Mononuclear cell (primary cell): ENCODE results near the gene SEMA3B. TPM values are rescaled to one million over a fixed set of nuclear protein-coding genes. Genes with fewer than 3 reads are reported as not detected.
A peak's percentile ranks its signal among the peaks of the same experiment; 100 is the strongest.

Experiments
- H3K27me3 ChIP-seq: 2 replicates; pipeline ENCODE4 v1.6.0; 2011; ENCODE audit warnings: low read length, control low read depth; ENCODE audit not compliant: insufficient read depth
- H3K4me1 ChIP-seq: 2 replicates; pipeline ENCODE4 v1.5.1; 2011; ENCODE audit warnings: mild to moderate bottlenecking, low read length, control low read depth; ENCODE audit not compliant: insufficient read depth
- H3K4me3 ChIP-seq: 2 replicates; pipeline ENCODE4 v1.5.1; 2011; ENCODE audit warnings: mild to moderate bottlenecking, low read length, moderate library complexity
- H3K9me3 ChIP-seq: 2 replicates; pipeline ENCODE4 v1.5.1; 2011; ENCODE audit warnings: low read depth, mild to moderate bottlenecking, control low read depth, low read length
- total RNA-seq: library from RNA; depleted of rRNA; stranded (reverse); fragments of >200 nt; gene quantifications from one replicate; pipeline ENCODE4 v1.2.3, GENCODE V29; 2012

SEMA3B gene
- total RNA-seq, 1 donor: 0.42 TPM

- Histone ChIP-seq H3K4me1 (peaks cover 46% of the 10 kb centered on the region), H3K4me3 (no peak overlapping the region), H3K27me3 (no peaks in the 10 kb centered on the region), H3K9me3 (no peaks in the 10 kb centered on the region)
These were observed 47.8 kb downstream of the SEMA3B start for GRCh38 chr3:50316657-50317242.

GRCh38 chr3:50317300-50317699 lies 48.4 kb downstream of the SEMA3B start:
- Histone ChIP-seq H3K27me3 (no peaks in the 10 kb centered on the region), H3K4me1 (peaks cover 52% of the 10 kb centered on the region), H3K9me3 (no peaks in the 10 kb centered on the region), H3K4me3 (no peak overlapping the region)

- peaks cover 60% of the 10 kb centered on the region for H3K4me1 ChIP-seq
- no peak overlapping the region for H3K4me3 ChIP-seq
- no peaks in the 10 kb centered on the region for H3K27me3 ChIP-seq
These were observed 49.2 kb downstream of the SEMA3B start for GRCh38 chr3:50318163-50318562.

GRCh38 chr3:50318615-50319014 lies 49.7 kb downstream of the SEMA3B start:
- H3K9me3 ChIP-seq: no peaks in the 10 kb centered on the region
- no peaks in the 10 kb centered on the region for H3K27me3 ChIP-seq
- peaks cover 65% of the 10 kb centered on the region for H3K4me1 ChIP-seq
- no peak overlapping the region for H3K4me3 ChIP-seq

More at GRCh38 chr3:50318163-50318562, 49.2 kb downstream of the SEMA3B start:
- no peaks in the 10 kb centered on the region for H3K9me3 ChIP-seq

- H3K27me3 ChIP-seq: no peaks in the 10 kb centered on the region
- no peaks in the 10 kb centered on the region for H3K9me3 ChIP-seq
- H3K4me3 ChIP-seq: no peak overlapping the region
- peaks cover 72% of the 10 kb centered on the region for H3K4me1 ChIP-seq
These were observed 50.4 kb downstream of the SEMA3B start for GRCh38 chr3:50319181-50319893.

GRCh38 chr3:50319894-50320625 lies 51.1 kb downstream of the SEMA3B start:
- H3K9me3 ChIP-seq: no peaks in the 10 kb centered on the region
- peak overlapping the region; percentile 73 for H3K4me3 ChIP-seq
- H3K27me3 ChIP-seq: no peaks in the 10 kb centered on the region
- peaks cover 79% of the 10 kb centered on the region for H3K4me1 ChIP-seq

- Histone ChIP-seq H3K4me1 (peaks cover 87% of the 10 kb centered on the region), H3K9me3 (no peaks in the 10 kb centered on the region), H3K4me3 (peak overlapping the region; percentile 73), H3K27me3 (no peaks in the 10 kb centered on the region)
These were observed 51.9 kb downstream of the SEMA3B start for GRCh38 chr3:50320853-50321335.

GRCh38 chr3:50321336-50322114 lies 52.6 kb downstream of the SEMA3B start:
- Histone ChIP-seq H3K4me3 (peak overlapping the region; percentile 73), H3K27me3 (no peaks in the 10 kb centered on the region), H3K9me3 (no peaks in the 10 kb centered on the region), H3K4me1 (peaks cover 91% of the 10 kb centered on the region)

GRCh38 chr3:50322115-50322385 lies 53.1 kb downstream of the SEMA3B start:
- Histone ChIP-seq H3K27me3 (no peaks in the 10 kb centered on the region), H3K4me3 (peak overlapping the region; percentile 73), H3K9me3 (no peaks in the 10 kb centered on the region), H3K4me1 (peaks cover 91% of the 10 kb centered on the region)

- Histone ChIP-seq H3K9me3 (no peaks in the 10 kb centered on the region), H3K4me3 (peak within 1 kb of the TSS; percentile 73), H3K27me3 (no peaks in the 10 kb centered on the region), H3K4me1 (peaks cover 91% of the 10 kb centered on the region)
These were observed 53.6 kb downstream of the SEMA3B start, which contains the start of gene HYAL2 for GRCh38 chr3:50322386-50323091. Gene HYAL2 (minus strand): TSS chr3:50322745. CDS start chr3:50320489, 2,256 bp downstream.

- peaks cover 90% of the 10 kb centered on the region for H3K4me1 ChIP-seq
- H3K4me3 ChIP-seq: no peak overlapping the region
- no peaks in the 10 kb centered on the region for H3K9me3 ChIP-seq
- no peaks in the 10 kb centered on the region for H3K27me3 ChIP-seq
These were observed 54.2 kb downstream of the SEMA3B start for GRCh38 chr3:50323092-50323600.

GRCh38 chr3:50323614-50324199 lies 54.8 kb downstream of the SEMA3B start:
- Histone ChIP-seq H3K9me3 (no peaks in the 10 kb centered on the region), H3K27me3 (no peaks in the 10 kb centered on the region), H3K4me1 (peaks cover 90% of the 10 kb centered on the region), H3K4me3 (no peak overlapping the region)

GRCh38 chr3:50324351-50325112 lies 55.6 kb downstream of the SEMA3B start:
- H3K4me1 ChIP-seq: peaks cover 84% of the 10 kb centered on the region
- H3K27me3 ChIP-seq: no peaks in the 10 kb centered on the region
- no peak overlapping the region for H3K4me3 ChIP-seq
- H3K9me3 ChIP-seq: no peaks in the 10 kb centered on the region
